ENCODE measurements around the gene RBM39. TPM values are rescaled to one million over a fixed set of nuclear protein-coding genes. Genes with fewer than 3 reads are reported as not detected.

RBM39 gene
- polyA plus RNA-seq, 1 of the 3 experiments (the other 2 are of a cell fraction): 68.4 TPM

DNA sequence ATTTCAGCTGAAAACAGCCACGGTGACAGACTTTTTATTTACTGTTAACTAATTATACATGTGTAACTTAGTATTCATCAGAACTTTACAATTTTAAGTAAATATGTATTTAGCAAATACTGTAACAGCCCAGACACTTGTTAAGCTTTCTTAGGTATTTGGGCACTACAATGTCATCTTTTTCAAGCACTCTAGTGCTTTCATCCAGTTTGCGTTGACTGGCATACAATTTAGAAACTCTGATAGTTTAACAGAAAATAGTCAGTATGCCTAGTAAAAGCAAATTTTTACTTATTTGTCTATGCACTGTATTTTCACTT, 10.6 kb downstream of the RBM39 start:
- WGBS (ENCODE audit: low lambda C conversion rate): 74% methylated on average over 2 of the region's 2 CpGs
- Histone ChIP-seq H3K79me2 (ENCODE audit: insufficient read depth) (peaks cover 100% of the 10 kb centered on the region), H3K9me3 (no peaks in the 10 kb centered on the region), H3K9me2 (no peaks in the 10 kb centered on the region), H2AFZ (ENCODE audit: low read depth) (no peak overlapping the region), H3F3A (replicated peaks; ENCODE audit: insufficient read depth) (peaks cover 41% of the 10 kb centered on the region), H3K4me2 (no peak overlapping the region; the same call in 1 of the 2 replicates), H3K27ac (ENCODE audit: low read depth in 2 of 2, low read length in 1 of 2) (peak overlapping the region in 1 of 2 experiments; percentile 10; a peak in 1 of 4 replicates), H3K27me3 (ENCODE audit: insufficient read depth) (no peaks in the 10 kb centered on the region), H3K9ac (no peak overlapping the region; the same call in 1 of the 2 replicates), H3K4me1 (ENCODE audit: control insufficient read depth in 1 of 2, insufficient read depth in 2 of 2, low read depth in 1 of 2, low read length in 1 of 2) (peaks cover 2 to 20% of the 10 kb centered on the region in 2 experiments; a peak in 2 of 4 replicates), H4K20me1 (ENCODE audit: insufficient read depth) (peaks cover 100% of the 10 kb centered on the region), H3K4me3 (ENCODE audit: low read depth in 2 of 2, low read length in 1 of 2) (no peak overlapping the region), H3K36me3 (replicated peaks in 1 of 2; ENCODE audit: control insufficient read depth in 1 of 2, insufficient read depth in 2 of 2, low read length in 1 of 2) (peaks cover 88 to 100% of the 10 kb centered on the region in 2 experiments)
- TF ChIP-seq ELF1 (IDR thresholded peaks at IDR 0.05) (no peak), TAF1 (IDR thresholded peaks at IDR 0.05; ENCODE audit: borderline replicate concordance, low read depth, low read length) (no peak), JUND (IDR thresholded peaks at IDR 0.05) (no peak), TEAD4 (IDR thresholded peaks at IDR 0.05; ENCODE audit: borderline replicate concordance, insufficient read depth) (no peak), EZH2phosphoT487 (IDR thresholded peaks at IDR 0.05; ENCODE audit: borderline replicate concordance, low read depth) (no peak), CHD2 (IDR thresholded peaks at IDR 0.05; ENCODE audit: low read length, partially characterized antibody) (no peak), FOSL2 (IDR thresholded peaks at IDR 0.05; ENCODE audit: borderline replicate concordance, low read depth) (no peak), RCOR1 (IDR thresholded peaks at IDR 0.05; ENCODE audit: low read length) (no peak), GATA2 (CRISPR knock-in tag; IDR thresholded peaks at IDR 0.05) (no peak), EP300 (IDR thresholded peaks at IDR 0.05; ENCODE audit: borderline replicate concordance in 1 of 2, low read depth in 1 of 2, low read length in 1 of 2) (no peak)
- TF ChIP-seq, protein P1, sequence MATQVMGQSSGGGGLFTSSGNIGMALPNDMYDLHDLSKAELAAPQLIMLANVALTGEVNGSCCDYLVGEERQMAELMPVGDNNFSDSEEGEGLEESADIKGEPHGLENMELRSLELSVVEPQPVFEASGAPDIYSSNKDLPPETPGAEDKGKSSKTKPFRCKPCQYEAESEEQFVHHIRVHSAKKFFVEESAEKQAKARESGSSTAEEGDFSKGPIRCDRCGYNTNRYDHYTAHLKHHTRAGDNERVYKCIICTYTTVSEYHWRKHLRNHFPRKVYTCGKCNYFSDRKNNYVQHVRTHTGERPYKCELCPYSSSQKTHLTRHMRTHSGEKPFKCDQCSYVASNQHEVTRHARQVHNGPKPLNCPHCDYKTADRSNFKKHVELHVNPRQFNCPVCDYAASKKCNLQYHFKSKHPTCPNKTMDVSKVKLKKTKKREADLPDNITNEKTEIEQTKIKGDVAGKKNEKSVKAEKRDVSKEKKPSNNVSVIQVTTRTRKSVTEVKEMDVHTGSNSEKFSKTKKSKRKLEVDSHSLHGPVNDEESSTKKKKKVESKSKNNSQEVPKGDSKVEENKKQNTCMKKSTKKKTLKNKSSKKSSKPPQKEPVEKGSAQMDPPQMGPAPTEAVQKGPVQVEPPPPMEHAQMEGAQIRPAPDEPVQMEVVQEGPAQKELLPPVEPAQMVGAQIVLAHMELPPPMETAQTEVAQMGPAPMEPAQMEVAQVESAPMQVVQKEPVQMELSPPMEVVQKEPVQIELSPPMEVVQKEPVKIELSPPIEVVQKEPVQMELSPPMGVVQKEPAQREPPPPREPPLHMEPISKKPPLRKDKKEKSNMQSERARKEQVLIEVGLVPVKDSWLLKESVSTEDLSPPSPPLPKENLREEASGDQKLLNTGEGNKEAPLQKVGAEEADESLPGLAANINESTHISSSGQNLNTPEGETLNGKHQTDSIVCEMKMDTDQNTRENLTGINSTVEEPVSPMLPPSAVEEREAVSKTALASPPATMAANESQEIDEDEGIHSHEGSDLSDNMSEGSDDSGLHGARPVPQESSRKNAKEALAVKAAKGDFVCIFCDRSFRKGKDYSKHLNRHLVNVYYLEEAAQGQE (IDR thresholded peaks at IDR 0.05; ENCODE audit: low read depth, low read length): no peak
- TF ChIP-seq, protein P2, sequence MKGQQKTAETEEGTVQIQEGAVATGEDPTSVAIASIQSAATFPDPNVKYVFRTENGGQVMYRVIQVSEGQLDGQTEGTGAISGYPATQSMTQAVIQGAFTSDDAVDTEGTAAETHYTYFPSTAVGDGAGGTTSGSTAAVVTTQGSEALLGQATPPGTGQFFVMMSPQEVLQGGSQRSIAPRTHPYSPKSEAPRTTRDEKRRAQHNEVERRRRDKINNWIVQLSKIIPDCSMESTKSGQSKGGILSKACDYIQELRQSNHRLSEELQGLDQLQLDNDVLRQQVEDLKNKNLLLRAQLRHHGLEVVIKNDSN (IDR thresholded peaks at IDR 0.05; ENCODE audit: borderline replicate concordance, low read depth): no peak
- TF ChIP-seq, protein P3, sequence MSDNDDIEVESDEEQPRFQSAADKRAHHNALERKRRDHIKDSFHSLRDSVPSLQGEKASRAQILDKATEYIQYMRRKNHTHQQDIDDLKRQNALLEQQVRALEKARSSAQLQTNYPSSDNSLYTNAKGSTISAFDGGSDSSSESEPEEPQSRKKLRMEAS (IDR thresholded peaks at IDR 0.05; ENCODE audit: low read depth): no peak
- TF ChIP-seq, protein P4, sequence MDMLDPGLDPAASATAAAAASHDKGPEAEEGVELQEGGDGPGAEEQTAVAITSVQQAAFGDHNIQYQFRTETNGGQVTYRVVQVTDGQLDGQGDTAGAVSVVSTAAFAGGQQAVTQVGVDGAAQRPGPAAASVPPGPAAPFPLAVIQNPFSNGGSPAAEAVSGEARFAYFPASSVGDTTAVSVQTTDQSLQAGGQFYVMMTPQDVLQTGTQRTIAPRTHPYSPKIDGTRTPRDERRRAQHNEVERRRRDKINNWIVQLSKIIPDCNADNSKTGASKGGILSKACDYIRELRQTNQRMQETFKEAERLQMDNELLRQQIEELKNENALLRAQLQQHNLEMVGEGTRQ (IDR thresholded peaks at IDR 0.05; ENCODE audit: borderline replicate concordance, low read depth, low read length): no peak
- TF ChIP-seq, protein P5, sequence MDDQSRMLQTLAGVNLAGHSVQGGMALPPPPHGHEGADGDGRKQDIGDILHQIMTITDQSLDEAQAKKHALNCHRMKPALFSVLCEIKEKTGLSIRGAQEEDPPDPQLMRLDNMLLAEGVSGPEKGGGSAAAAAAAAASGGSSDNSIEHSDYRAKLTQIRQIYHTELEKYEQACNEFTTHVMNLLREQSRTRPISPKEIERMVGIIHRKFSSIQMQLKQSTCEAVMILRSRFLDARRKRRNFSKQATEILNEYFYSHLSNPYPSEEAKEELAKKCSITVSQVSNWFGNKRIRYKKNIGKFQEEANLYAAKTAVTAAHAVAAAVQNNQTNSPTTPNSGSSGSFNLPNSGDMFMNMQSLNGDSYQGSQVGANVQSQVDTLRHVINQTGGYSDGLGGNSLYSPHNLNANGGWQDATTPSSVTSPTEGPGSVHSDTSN (IDR thresholded peaks at IDR 0.05): no peak
- POLR2A ChIA-PET: no interaction called here
- CTCF ChIA-PET: interaction anchor here (1.5 to 1.9 kb wide), 3 partner anchors 8 to 153 kb away, joined by 4 to 7 read pairs (median 6); no protein-coding TSS in a partner anchor
- DNase-seq: no peak

Data from SK-N-SH (cell line).